ACC112 (cell line): ENCODE results near the gene CSNK1D.

Source experiments
- H2AFZ ChIP-seq: fragments of 200-600 bp; sonication (generic); one replicate; pipeline ENCODE4 v1.6.0; 2017; ENCODE audit warnings: antibody characterized with exemption, low read length; ENCODE audit not compliant: unreplicated experiment
- H3K27ac ChIP-seq: fragments of 200-600 bp; sonication (generic); 2 replicates; pipeline ENCODE4 v1.5.1; 2014; ENCODE audit warnings: low read depth, mild to moderate bottlenecking, antibody characterized with exemption, low read length, moderate library complexity
- H3K27me3 ChIP-seq: fragments of 200-600 bp; sonication (generic); 2 replicates; pipeline ENCODE4 v1.6.1; 2014; ENCODE audit warnings: mild to moderate bottlenecking, antibody characterized with exemption, low read length, moderate library complexity, mixed read lengths; ENCODE audit not compliant: insufficient read depth
- H3K36me3 ChIP-seq: fragments of 200-600 bp; sonication (generic); 2 replicates; pipeline ENCODE4 v1.6.1; 2016; ENCODE audit warnings: mild to moderate bottlenecking, antibody characterized with exemption, low read length, moderate library complexity, mixed read lengths; ENCODE audit not compliant: insufficient read depth
- H3K4me1 ChIP-seq: fragments of 200-600 bp; sonication (generic); one replicate; pipeline ENCODE4 v1.6.1; 2016; ENCODE audit warnings: low read length, mixed read lengths; ENCODE audit not compliant: insufficient read depth, unreplicated experiment, control insufficient read depth
- H3K4me3 ChIP-seq: fragments of 200-600 bp; sonication (generic); 2 replicates; pipeline ENCODE4 v1.5.1; 2014; ENCODE audit warnings: mild to moderate bottlenecking, low read depth, low read length
- H3K79me2 ChIP-seq: fragments of 200-600 bp; sonication (generic); one replicate; pipeline ENCODE4 v1.6.0; 2016; ENCODE audit warnings: low read length; ENCODE audit not compliant: control insufficient read depth, unreplicated experiment, insufficient read depth

Gene CSNK1D

GRCh38 chr17:82247856-82248671 is 25.4 kb downstream of the CSNK1D start:
- Histone ChIP-seq H3K79me2 (peaks cover 17% of the 10 kb centered on the region), H3K4me3 (no peak overlapping the region), H2AFZ (no peak overlapping the region), H3K27ac (peak overlapping the region; percentile 72), H3K27me3 (no peaks in the 10 kb centered on the region), H3K4me1 (peaks cover 27% of the 10 kb centered on the region), H3K36me3 (peaks cover 74% of the 10 kb centered on the region)

GRCh38 chr17:82247182-82247823 is 26.2 kb downstream of the CSNK1D start:
- H3K79me2 ChIP-seq = peaks cover 10% of the 10 kb centered on the region
- H3K27ac ChIP-seq = peak overlapping the region; percentile 72
- no peaks in the 10 kb centered on the region for H3K27me3 ChIP-seq
- no peak overlapping the region for H2AFZ ChIP-seq
- peaks cover 73% of the 10 kb centered on the region for H3K36me3 ChIP-seq
- peaks cover 32% of the 10 kb centered on the region for H3K4me1 ChIP-seq
- no peak overlapping the region for H3K4me3 ChIP-seq

- H3K36me3 ChIP-seq = peaks cover 66% of the 10 kb centered on the region
- H3K4me3 ChIP-seq = no peak overlapping the region
- H3K27me3 ChIP-seq = no peaks in the 10 kb centered on the region
- H3K79me2 ChIP-seq = peaks cover 8% of the 10 kb centered on the region
- peaks cover 38% of the 10 kb centered on the region for H3K4me1 ChIP-seq
- H2AFZ ChIP-seq = no peak overlapping the region
- peak overlapping the region; percentile 72 for H3K27ac ChIP-seq
These were observed 26.9 kb downstream of the CSNK1D start for GRCh38 chr17:82246365-82247181.

- Histone ChIP-seq H3K4me1 (peaks cover 44% of the 10 kb centered on the region), H3K4me3 (no peak overlapping the region), H3K27me3 (no peaks in the 10 kb centered on the region), H3K79me2 (peaks cover 6% of the 10 kb centered on the region), H3K27ac (peak overlapping the region; percentile 72), H3K36me3 (peaks cover 60% of the 10 kb centered on the region), H2AFZ (no peak overlapping the region)
These were observed 27.5 kb downstream of the CSNK1D start for GRCh38 chr17:82246040-82246364.

- Histone ChIP-seq H3K4me1 (peaks cover 50% of the 10 kb centered on the region), H2AFZ (no peak overlapping the region), H3K4me3 (no peak overlapping the region), H3K27me3 (no peaks in the 10 kb centered on the region), H3K27ac (peak overlapping the region; percentile 72), H3K79me2 (peaks cover 2% of the 10 kb centered on the region), H3K36me3 (peaks cover 56% of the 10 kb centered on the region)
These were observed 28.1 kb downstream of the CSNK1D start for GRCh38 chr17:82245134-82246039.

GRCh38 chr17:82244413-82245133 is 28.9 kb downstream of the CSNK1D start:
- peaks cover 58% of the 10 kb centered on the region for H3K4me1 ChIP-seq
- H3K36me3 ChIP-seq = peaks cover 52% of the 10 kb centered on the region
- no peak overlapping the region for H2AFZ ChIP-seq
- no peaks in the 10 kb centered on the region for H3K27me3 ChIP-seq
- H3K4me3 ChIP-seq = no peak overlapping the region
- peaks cover 4% of the 10 kb centered on the region for H3K79me2 ChIP-seq
- H3K27ac ChIP-seq = no peak overlapping the region; the same call in 1 of the 2 replicates

GRCh38 chr17:82243648-82244412 is 29.7 kb downstream of the CSNK1D start:
- peaks cover 64% of the 10 kb centered on the region for H3K4me1 ChIP-seq
- H3K36me3 ChIP-seq = peaks cover 50% of the 10 kb centered on the region
- peak overlapping the region; percentile 64; the same call in 1 of the 2 replicates for H3K27ac ChIP-seq

GRCh38 chr17:82242977-82243647 is 30.4 kb downstream of the CSNK1D start:
- Histone ChIP-seq H3K36me3 (peaks cover 45% of the 10 kb centered on the region), H3K4me3 (no peak overlapping the region), H2AFZ (no peak overlapping the region), H3K27me3 (no peaks in the 10 kb centered on the region), H3K27ac (peak overlapping the region; percentile 64; the same call in 1 of the 2 replicates), H3K4me1 (peaks cover 70% of the 10 kb centered on the region), H3K79me2 (peaks cover 13% of the 10 kb centered on the region)

More at GRCh38 chr17:82243648-82244412, 29.7 kb downstream of the CSNK1D start:
- H3K27me3 ChIP-seq = no peaks in the 10 kb centered on the region
- no peak overlapping the region for H2AFZ ChIP-seq
- peaks cover 5% of the 10 kb centered on the region for H3K79me2 ChIP-seq
- H3K4me3 ChIP-seq = no peak overlapping the region

- H3K27me3 ChIP-seq = no peaks in the 10 kb centered on the region
- H3K4me3 ChIP-seq = no peak overlapping the region
- peaks cover 41% of the 10 kb centered on the region for H3K36me3 ChIP-seq
- H3K27ac ChIP-seq = peak overlapping the region; percentile 64; the same call in 1 of the 2 replicates
- H3K4me1 ChIP-seq = peaks cover 75% of the 10 kb centered on the region
- no peak overlapping the region for H2AFZ ChIP-seq
- H3K79me2 ChIP-seq = peaks cover 17% of the 10 kb centered on the region
These were observed 30.9 kb downstream of the CSNK1D start for GRCh38 chr17:82242698-82242976.
